ENCODE measurements around the gene CEND1. TPM values are rescaled to one million over a fixed set of nuclear protein-coding genes. Genes with fewer than 3 reads are reported as not detected.

Gene CEND1
- total RNA-seq, 2 donors from 2014 or later: 0.18 to 1.6 TPM

- Histone ChIP-seq H3K27ac (peak overlapping the region; percentile 81 to 86), H3K36me3 (no peaks in the 10 kb centered on the region), H3K4me3 (peak overlapping the region; percentile 47 to 73), H3K9me3 (no peaks in the 10 kb centered on the region), H3K27me3 (replicated peaks; ENCODE audit: insufficient read depth) (no peaks in the 10 kb centered on the region), H3K4me1 (replicated peaks) (peaks cover 16% of the 10 kb centered on the region)
- peak; percentile 69 for DNase-seq (ENCODE audit: low spot score)
- no peak for TF ChIP-seq CTCF (IDR thresholded peaks at IDR 0.05)
- TF ChIP-seq POLR2AphosphoS5 (IDR thresholded peaks at IDR 0.05): peak; percentile 16
- WGBS: 3% methylated on average over 25 of the region's 26 CpGs
- intact Hi-C loops (cut with DNase I): no loop called here
Measured at GRCh38 chr11:795634-796564, 6.0 kb upstream of the CEND1 start.

- peak overlapping the region; percentile 47 to 73 for H3K4me3 ChIP-seq
- peaks cover 16% of the 10 kb centered on the region for H3K4me1 ChIP-seq (replicated peaks)
- no peaks in the 10 kb centered on the region for H3K36me3 ChIP-seq
- 42% methylated on average over 31 of the region's 38 CpGs for WGBS
- intact Hi-C loops (cut with DNase I): no loop called here
- TF ChIP-seq CTCF (IDR thresholded peaks at IDR 0.05): no peak
- TF ChIP-seq POLR2AphosphoS5 (IDR thresholded peaks at IDR 0.05): no peak
- no peak for TF ChIP-seq POLR2A (IDR thresholded peaks at IDR 0.05)
- H3K27me3 ChIP-seq (replicated peaks; ENCODE audit: insufficient read depth): no peaks in the 10 kb centered on the region
- peak overlapping the region; percentile 81 to 86 for H3K27ac ChIP-seq
- no peak for DNase-seq (ENCODE audit: low spot score)
- H3K9me3 ChIP-seq: no peaks in the 10 kb centered on the region
Measured at GRCh38 chr11:794766-795633, 5.1 kb upstream of the CEND1 start.

GRCh38 chr11:794013-794765 is 4.3 kb upstream of the CEND1 start:
- Histone ChIP-seq H3K4me1 (replicated peaks) (peaks cover 16% of the 10 kb centered on the region), H3K9me3 (no peaks in the 10 kb centered on the region), H3K27ac (no peak overlapping the region), H3K27me3 (replicated peaks; ENCODE audit: insufficient read depth) (no peaks in the 10 kb centered on the region), H3K36me3 (no peaks in the 10 kb centered on the region), H3K4me3 (no peak overlapping the region)
- DNase-seq (ENCODE audit: low spot score): no peak
- WGBS: 79% methylated on average over 21 of the region's 31 CpGs
- intact Hi-C loops (cut with DNase I): no loop called here
- TF ChIP-seq POLR2AphosphoS5 (IDR thresholded peaks at IDR 0.05) (no peak), POLR2A (IDR thresholded peaks at IDR 0.05) (no peak)

GRCh38 chr11:793556-793955 is 3.7 kb upstream of the CEND1 start:
- no peaks in the 10 kb centered on the region for H3K36me3 ChIP-seq
- no peak overlapping the region for H3K4me3 ChIP-seq
- no peaks in the 10 kb centered on the region for H3K27me3 ChIP-seq (replicated peaks; ENCODE audit: insufficient read depth)
- WGBS: 86% methylated on average over 7 of the region's 7 CpGs
- H3K9me3 ChIP-seq: no peaks in the 10 kb centered on the region
- intact Hi-C loops (cut with DNase I): no loop called here
- H3K27ac ChIP-seq: no peak overlapping the region
- H3K4me1 ChIP-seq (replicated peaks): peaks cover 16% of the 10 kb centered on the region
- DNase-seq (ENCODE audit: low spot score): no peak
- no peak for TF ChIP-seq POLR2AphosphoS5 (IDR thresholded peaks at IDR 0.05)
- TF ChIP-seq POLR2A (IDR thresholded peaks at IDR 0.05): no peak
- TF ChIP-seq CTCF (IDR thresholded peaks at IDR 0.05): no peak

- Histone ChIP-seq H3K36me3 (no peaks in the 10 kb centered on the region), H3K4me3 (no peak overlapping the region), H3K4me1 (replicated peaks) (peaks cover 16% of the 10 kb centered on the region), H3K27me3 (replicated peaks; ENCODE audit: insufficient read depth) (no peaks in the 10 kb centered on the region), H3K27ac (no peak overlapping the region), H3K9me3 (no peaks in the 10 kb centered on the region)
- 92% methylated on average over 13 of the region's 13 CpGs for WGBS
- TF ChIP-seq CTCF (IDR thresholded peaks at IDR 0.05): no peak
- TF ChIP-seq POLR2A (IDR thresholded peaks at IDR 0.05): no peak
- no peak for TF ChIP-seq POLR2AphosphoS5 (IDR thresholded peaks at IDR 0.05)
- no peak for DNase-seq (ENCODE audit: low spot score)
- intact Hi-C loops (cut with DNase I): no loop called here
Measured at GRCh38 chr11:792873-793272, 3.0 kb upstream of the CEND1 start.

Measured in prostate gland (tissue), 2 donors.